Trophoblast cell (in vitro differentiated cells and primary cell): ENCODE measurements around the gene EYS.

ENCODE experiments used
- DNase-seq, 2 donors: peaks; one replicate each; pipeline ENCODE4 v3.0.0-alpha.2; 2016
- H2AFZ ChIP-seq: 2 replicates; pipeline ENCODE4 v1.6.1; 2013; ENCODE audit warnings: low read length, moderate library complexity, mild to moderate bottlenecking; ENCODE audit not compliant: insufficient read depth, poor library complexity
- H2AK5ac ChIP-seq: 2 replicates; pipeline ENCODE4 v1.6.1; 2013; ENCODE audit warnings: mild to moderate bottlenecking, low read length
- H2BK120ac ChIP-seq: 2 replicates; pipeline ENCODE4 v1.6.1; 2013; ENCODE audit warnings: low read length, mild to moderate bottlenecking, moderate library complexity; ENCODE audit not compliant: insufficient read depth, poor library complexity
- H2BK12ac ChIP-seq: 2 replicates; pipeline ENCODE4 v1.6.1; 2013; ENCODE audit warnings: mild to moderate bottlenecking, low read length, moderate library complexity
- H2BK5ac ChIP-seq: 2 replicates; pipeline ENCODE4 v1.6.1; 2013; ENCODE audit warnings: low read length, low read depth, moderate library complexity, mild to moderate bottlenecking; ENCODE audit not compliant: poor library complexity
- H3K14ac ChIP-seq: 2 replicates; pipeline ENCODE4 v1.6.1; 2013; ENCODE audit warnings: mild to moderate bottlenecking, low read length
- H3K18ac ChIP-seq: 2 replicates; pipeline ENCODE4 v1.6.1; 2013; ENCODE audit warnings: mild to moderate bottlenecking, low read length
- H3K23ac ChIP-seq: 2 replicates; pipeline ENCODE4 v1.6.1; 2013; ENCODE audit warnings: low read length
- H3K27ac ChIP-seq: 2 replicates; pipeline ENCODE4 v1.5.1; 2013; ENCODE audit warnings: low read depth, mild to moderate bottlenecking, inconsistent platforms, low read length, moderate library complexity
- H3K27me3 ChIP-seq: 2 replicates; pipeline ENCODE4 v1.6.1; 2013; ENCODE audit warnings: inconsistent platforms, mild to moderate bottlenecking, low read length, moderate library complexity; ENCODE audit not compliant: insufficient read depth
- H3K36me3 ChIP-seq, 2 experiments: 1 replicate in 1 of 2; 2 replicates in 1 of 2; pipeline ENCODE4 v1.6.1; 2013; ENCODE audit warnings: low read length in 2 of 2, mild to moderate bottlenecking in 2 of 2, moderate library complexity in 1 of 2; ENCODE audit not compliant: insufficient read depth in 2 of 2, control insufficient read depth in 1 of 2
- H3K4ac ChIP-seq: 2 replicates; pipeline ENCODE4 v1.6.1; 2013; ENCODE audit warnings: low read depth, mild to moderate bottlenecking, low read length, moderate library complexity
- H3K4me1 ChIP-seq, 2 experiments: 1 replicate in 1 of 2; 2 replicates in 1 of 2; pipeline ENCODE4 v1.6.1; 2013; ENCODE audit warnings: low read length in 2 of 2, mild to moderate bottlenecking in 2 of 2, moderate library complexity in 1 of 2; ENCODE audit not compliant: insufficient read depth in 2 of 2, control insufficient read depth in 1 of 2
- H3K4me2 ChIP-seq: 2 replicates; pipeline ENCODE4 v1.6.1; 2013; ENCODE audit warnings: inconsistent platforms, mild to moderate bottlenecking, low read length, moderate library complexity
- H3K4me3 ChIP-seq: 2 replicates; pipeline ENCODE4 v1.5.1; 2013; ENCODE audit warnings: mild to moderate bottlenecking, low read depth, low read length, inconsistent platforms
- H3K79me1 ChIP-seq: one replicate; pipeline ENCODE4 v1.6.1; 2013; ENCODE audit warnings: low read length
- H3K79me2 ChIP-seq: 2 replicates; pipeline ENCODE4 v1.6.1; 2013; ENCODE audit warnings: low read length, mild to moderate bottlenecking; ENCODE audit not compliant: control insufficient read depth, insufficient read depth, poor library complexity
- H3K9ac ChIP-seq: 2 replicates; pipeline ENCODE4 v1.6.1; 2013; ENCODE audit warnings: mild to moderate bottlenecking, low read length
- H3K9me3 ChIP-seq: 2 replicates; pipeline ENCODE4 v1.6.1; 2013; ENCODE audit warnings: low read depth, mild to moderate bottlenecking, control low read depth, inconsistent platforms, low read length; ENCODE audit not compliant: insufficient read depth
- H4K12ac ChIP-seq: 2 replicates; pipeline ENCODE4 v1.6.1; 2013; ENCODE audit warnings: low read depth, mild to moderate bottlenecking, low read length, moderate library complexity
- H4K8ac ChIP-seq: 2 replicates; pipeline ENCODE4 v1.6.1; 2013; ENCODE audit warnings: low read depth, mild to moderate bottlenecking, low read length, moderate library complexity
- H4K91ac ChIP-seq: one replicate; pipeline ENCODE4 v1.6.1; 2013; ENCODE audit warnings: low read depth, mild to moderate bottlenecking, low read length, moderate library complexity
- WGBS: extraction: QIAGEN DNeasy Blood & Tissue Kit; methylation state at CpG from one replicate; pipeline ENCODE4 v1.1.7; 2013; ENCODE audit warnings: missing lambda C conversion rate; ENCODE audit not compliant: insufficient read length, insufficient coverage; ENCODE audit errors: extremely low coverage; 5-methylcytosine and 5-hydroxymethylcytosine counted together

Gene EYS

GRCh38 chr6:65719101-65719500 is 12.1 kb upstream of the EYS start:
- H3K27ac ChIP-seq, result no peak overlapping the region
- no peak overlapping the region for H2BK12ac ChIP-seq
- no peak overlapping the region for H3K4me2 ChIP-seq
- H4K12ac ChIP-seq, result no peak overlapping the region
- no peak overlapping the region for H2BK5ac ChIP-seq
- H2AFZ ChIP-seq, result no peak overlapping the region
- no peak overlapping the region for H3K9ac ChIP-seq
- no peak overlapping the region for H4K8ac ChIP-seq
- no CpG with 5 or more reads among the region's 3 CpGs for WGBS
- H3K4me1 ChIP-seq, result no peaks in the 10 kb centered on the region
- H3K4me3 ChIP-seq, result no peak overlapping the region
- H3K36me3 ChIP-seq, result no peaks in the 10 kb centered on the region
- no peak overlapping the region for H3K23ac ChIP-seq
- no peak overlapping the region for H3K18ac ChIP-seq
- H3K27me3 ChIP-seq, result no peaks in the 10 kb centered on the region
- no peaks in the 10 kb centered on the region for H3K79me2 ChIP-seq
- H4K91ac ChIP-seq, result no peak overlapping the region
- no peak overlapping the region for H2BK120ac ChIP-seq
- H3K14ac ChIP-seq, result no peak overlapping the region
- H3K9me3 ChIP-seq, result peaks cover 3% of the 10 kb centered on the region
- no peak for DNase-seq
- no peak overlapping the region for H2AK5ac ChIP-seq
- no peak overlapping the region for H3K4ac ChIP-seq
- H3K79me1 ChIP-seq, result no peaks in the 10 kb centered on the region

GRCh38 chr6:65711531-65711930 is 4.5 kb upstream of the EYS start:
- no peak overlapping the region for H3K23ac ChIP-seq
- H4K8ac ChIP-seq, result no peak overlapping the region
- no peak overlapping the region for H4K12ac ChIP-seq
- H2AFZ ChIP-seq, result no peak overlapping the region
- no peak overlapping the region for H3K27ac ChIP-seq
- no peaks in the 10 kb centered on the region for H3K79me2 ChIP-seq
- no peaks in the 10 kb centered on the region for H3K36me3 ChIP-seq
- no peak overlapping the region for H2BK120ac ChIP-seq
- no peak overlapping the region for H3K9ac ChIP-seq
- no peak overlapping the region for H2BK5ac ChIP-seq
- H3K27me3 ChIP-seq, result no peaks in the 10 kb centered on the region
- no peak overlapping the region for H4K91ac ChIP-seq
- no peak for DNase-seq
- no peak overlapping the region for H3K4ac ChIP-seq
- H3K4me3 ChIP-seq, result no peak overlapping the region
- H3K4me2 ChIP-seq, result no peak overlapping the region
- no peak overlapping the region for H3K14ac ChIP-seq
- no peak overlapping the region for H2AK5ac ChIP-seq
- H3K9me3 ChIP-seq, result no peaks in the 10 kb centered on the region
- no peak overlapping the region for H3K18ac ChIP-seq
- H2BK12ac ChIP-seq, result no peak overlapping the region
- H3K4me1 ChIP-seq, result no peaks in the 10 kb centered on the region
- H3K79me1 ChIP-seq, result no peaks in the 10 kb centered on the region

- Histone ChIP-seq H3K79me2 (no peaks in the 10 kb centered on the region), H4K12ac (no peak overlapping the region), H2BK5ac (no peak overlapping the region), H3K27me3 (no peaks in the 10 kb centered on the region), H2AFZ (no peak overlapping the region), H3K9me3 (no peaks in the 10 kb centered on the region), H2AK5ac (no peak overlapping the region), H3K14ac (no peak overlapping the region), H3K9ac (no peak overlapping the region), H3K23ac (no peak overlapping the region), H3K79me1 (no peaks in the 10 kb centered on the region), H4K91ac (no peak overlapping the region), H2BK12ac (no peak overlapping the region), H3K18ac (no peak overlapping the region), H3K36me3 (no peaks in the 10 kb centered on the region), H2BK120ac (no peak overlapping the region), H4K8ac (no peak overlapping the region), H3K4me3 (no peak overlapping the region), H3K4ac (no peak overlapping the region), H3K4me2 (no peak overlapping the region), H3K27ac (no peak overlapping the region), H3K4me1 (no peaks in the 10 kb centered on the region)
- DNase-seq, result no peak
- WGBS, result no CpG with 5 or more reads among the region's 5 CpGs
These were observed 2.2 kb upstream of the EYS start for GRCh38 chr6:65709099-65709830.

- H2AFZ ChIP-seq, result no peak overlapping the region
- H3K79me2 ChIP-seq, result no peaks in the 10 kb centered on the region
- no peak overlapping the region for H4K8ac ChIP-seq
- H3K4ac ChIP-seq, result no peak overlapping the region
- no peak overlapping the region for H4K91ac ChIP-seq
- H2BK120ac ChIP-seq, result no peak overlapping the region
- WGBS, result no CpG with 5 or more reads among the region's 1 CpG
- no peak overlapping the region for H3K4me3 ChIP-seq
- DNase-seq, result no peak
- H3K79me1 ChIP-seq, result no peaks in the 10 kb centered on the region
- no peaks in the 10 kb centered on the region for H3K4me1 ChIP-seq
- no peak overlapping the region for H2BK12ac ChIP-seq
- no peak overlapping the region for H3K23ac ChIP-seq
- H3K36me3 ChIP-seq, result no peaks in the 10 kb centered on the region
- H3K9me3 ChIP-seq, result no peaks in the 10 kb centered on the region
- no peak overlapping the region for H4K12ac ChIP-seq
- no peaks in the 10 kb centered on the region for H3K27me3 ChIP-seq
- H3K9ac ChIP-seq, result no peak overlapping the region
- H2AK5ac ChIP-seq, result no peak overlapping the region
- no peak overlapping the region for H2BK5ac ChIP-seq
- no peak overlapping the region for H3K4me2 ChIP-seq
- H3K14ac ChIP-seq, result no peak overlapping the region
- no peak overlapping the region for H3K27ac ChIP-seq
- no peak overlapping the region for H3K18ac ChIP-seq
These were observed 1.1 kb upstream of the EYS start for GRCh38 chr6:65708162-65708561.
